Mammary microvascular endothelial cell (primary cell): ENCODE results near the gene ZNF668. TPM values are rescaled to one million over a fixed set of nuclear protein-coding genes. Genes with fewer than 3 reads are reported as not detected.

Experiments
- total RNA-seq: library from RNA; depleted of rRNA; stranded (reverse); fragments of >200 nt; gene quantifications from 2 replicates; pipeline ENCODE4 v1.2.3, GENCODE V29; 2015

The ZNF668 gene
- total RNA-seq: 12.3 and 13.6 TPM in 2 replicates

DNA sequence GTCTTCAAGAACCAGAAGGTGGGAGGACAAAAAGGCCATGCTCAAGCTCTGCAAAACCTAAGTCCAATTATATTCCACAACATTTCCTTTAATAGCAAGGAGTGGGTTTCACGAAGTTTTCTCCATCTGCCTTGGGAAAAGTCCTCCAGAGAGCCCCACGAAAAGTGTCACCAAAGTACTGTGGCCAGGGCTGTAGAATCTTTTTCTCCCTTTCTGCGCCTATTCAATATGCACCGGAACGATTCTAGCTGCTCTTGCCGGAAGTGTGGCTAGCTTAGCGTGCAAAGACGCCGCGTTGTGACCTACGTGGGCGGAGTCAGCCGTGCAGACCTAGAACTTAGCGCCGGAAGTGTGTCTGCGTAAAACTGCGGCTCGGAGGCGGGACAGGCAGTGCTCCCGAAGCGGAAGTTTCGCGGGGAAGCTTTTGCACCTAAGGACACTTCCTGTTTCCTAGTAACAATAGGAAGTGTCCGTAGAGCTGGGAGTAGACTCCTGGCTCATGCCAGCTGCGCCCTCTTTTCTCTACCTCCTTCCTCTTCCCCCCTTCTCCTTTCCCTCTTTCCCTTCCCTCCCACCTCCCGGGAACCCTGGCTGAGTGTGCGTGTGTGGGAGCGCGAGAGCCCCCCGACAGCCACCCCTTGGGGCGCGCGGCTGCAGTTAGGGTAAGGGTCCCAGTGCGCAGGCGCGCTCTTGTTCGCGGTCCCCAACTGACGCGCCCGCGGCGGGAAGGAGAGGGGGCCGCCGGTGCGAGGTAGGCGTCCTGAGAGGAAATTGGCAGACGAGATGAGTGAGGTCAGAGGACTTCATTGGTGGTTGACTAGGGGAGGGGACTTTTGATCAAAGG is at the start of gene ZNF668, which contains the start of gene ZNF646:
Gene ZNF668 (minus strand): TSS at position 271 of the 844 bp plus-strand sequence. CDS start 9,781 bp downstream, outside the sequence.
Gene ZNF646 (plus strand): TSS at position 453 of the 844 bp plus-strand sequence. CDS start 1,903 bp downstream, outside the sequence.

DNA sequence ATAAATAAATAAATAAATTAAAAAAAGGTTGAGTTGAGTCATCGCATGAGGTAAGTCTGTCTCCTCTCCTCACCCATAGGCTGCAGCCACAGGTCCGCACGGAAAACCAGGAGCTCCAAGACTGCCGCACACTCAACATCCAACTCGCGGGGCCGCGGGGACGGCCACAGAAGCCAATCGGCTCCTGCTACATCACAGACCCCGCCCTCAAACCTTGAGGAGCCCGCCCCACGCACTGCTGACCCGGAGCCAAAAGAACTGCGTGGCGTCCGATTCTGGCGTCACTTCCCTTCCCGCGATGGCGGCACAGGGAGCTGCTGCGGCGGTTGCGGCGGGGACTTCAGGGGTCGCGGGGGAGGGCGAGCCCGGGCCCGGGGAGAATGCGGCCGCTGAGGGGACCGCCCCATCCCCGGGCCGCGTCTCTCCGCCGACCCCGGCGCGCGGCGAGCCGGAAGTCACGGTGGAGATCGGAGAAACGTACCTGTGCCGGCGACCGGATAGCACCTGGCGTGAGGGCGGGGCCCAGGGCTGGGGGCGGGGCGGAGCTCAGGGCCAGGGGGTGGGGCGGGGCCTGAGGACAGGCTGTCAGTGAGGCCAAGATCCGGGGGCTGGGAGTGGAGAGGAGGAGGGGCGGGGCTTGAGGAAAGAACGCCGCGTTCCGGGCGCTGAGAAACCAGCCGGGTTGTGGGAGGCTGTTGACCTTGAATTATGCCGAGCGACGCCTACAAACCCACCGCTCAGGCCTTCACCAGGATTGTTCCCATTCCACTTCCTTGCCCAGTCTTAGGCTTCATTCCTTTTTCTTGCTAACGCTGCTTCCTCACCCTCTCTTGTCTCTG is 43.6 kb upstream of the ZNF668 start, which contains the start of gene KAT8:
Gene KAT8 (plus strand): TSS at position 281 of the 839 bp plus-strand sequence. CDS start 18 bp downstream, at position 299.

DNA sequence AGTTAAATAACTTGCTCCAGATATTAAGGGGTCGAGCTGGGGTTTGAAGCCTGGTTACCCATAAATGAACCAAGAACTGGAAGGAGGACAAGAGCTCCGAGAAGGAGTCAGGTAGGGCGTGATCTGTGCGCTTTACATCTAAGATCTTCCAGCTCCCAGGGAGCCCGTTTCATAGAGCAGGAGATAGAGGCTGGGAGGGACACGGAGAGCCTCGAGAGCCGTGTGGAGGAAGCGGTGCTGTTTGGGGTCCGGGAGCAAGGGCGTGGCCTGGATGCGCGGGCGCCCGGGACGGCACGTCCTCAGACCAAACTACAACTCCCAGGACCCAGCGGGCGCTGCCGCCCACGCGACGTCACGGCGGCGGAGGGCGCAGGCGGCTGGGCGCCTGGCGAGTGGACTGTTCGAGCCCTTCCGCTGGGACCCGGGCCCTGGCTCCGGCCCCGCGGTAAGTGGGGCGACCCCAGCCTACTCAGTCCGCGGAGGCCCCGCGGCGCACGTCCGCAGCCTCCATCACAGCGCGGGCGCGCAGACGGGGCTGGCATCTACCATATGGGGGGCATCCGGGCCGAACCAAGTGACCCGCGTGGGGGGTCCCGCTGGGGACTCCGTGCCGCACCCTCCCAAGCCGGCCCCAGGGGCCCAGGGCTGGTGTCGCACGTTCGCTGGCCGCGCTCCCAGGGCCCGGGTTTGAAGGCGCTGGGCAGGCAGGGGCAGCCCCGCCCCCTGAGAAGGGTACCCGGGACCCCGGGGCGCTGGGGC is 34.2 kb upstream of the ZNF668 start, which contains the start of gene BCKDK:
Gene BCKDK (plus strand): TSS at position 352 of the 759 bp plus-strand sequence. CDS start 838 bp downstream, outside the sequence.

DNA sequence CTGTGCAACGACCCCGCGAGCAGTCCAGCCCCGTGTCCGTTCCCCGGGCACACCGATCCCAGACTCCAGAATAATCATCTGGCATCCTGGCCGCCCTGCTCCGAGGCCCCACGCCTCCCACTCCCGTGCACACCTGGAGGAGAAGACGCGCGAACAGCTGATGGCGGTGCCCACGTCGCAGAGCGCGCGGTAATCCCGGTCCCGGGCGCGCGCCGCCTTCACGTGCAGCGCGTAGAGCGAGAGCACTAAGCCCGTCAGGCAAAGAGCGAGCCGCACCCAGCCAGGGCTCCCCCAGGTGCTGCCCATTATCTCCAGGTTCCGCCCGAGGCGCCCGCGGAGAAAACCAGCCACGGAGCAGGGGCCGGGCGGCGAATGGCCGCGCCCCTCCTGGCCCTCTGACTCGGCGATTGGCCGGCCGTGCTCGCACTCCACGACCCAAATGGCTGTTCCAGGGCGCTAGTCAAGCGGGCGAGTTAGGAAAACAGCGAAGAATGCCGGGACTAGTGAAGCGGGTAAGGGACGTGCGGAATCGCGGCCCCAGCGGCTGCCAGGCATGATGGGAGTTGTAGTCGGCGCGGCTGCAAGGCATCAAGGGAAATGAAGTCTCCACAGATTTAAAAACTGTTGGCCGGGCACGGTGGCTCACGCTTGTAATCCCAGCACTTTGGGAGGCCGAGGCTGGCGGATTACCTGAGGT is 20.5 kb upstream of the ZNF668 start, which contains the start of gene VKORC1:
Gene VKORC1 (minus strand): TSS at position 374 of the 697 bp plus-strand sequence. CDS start 68 bp downstream, at position 306.

DNA sequence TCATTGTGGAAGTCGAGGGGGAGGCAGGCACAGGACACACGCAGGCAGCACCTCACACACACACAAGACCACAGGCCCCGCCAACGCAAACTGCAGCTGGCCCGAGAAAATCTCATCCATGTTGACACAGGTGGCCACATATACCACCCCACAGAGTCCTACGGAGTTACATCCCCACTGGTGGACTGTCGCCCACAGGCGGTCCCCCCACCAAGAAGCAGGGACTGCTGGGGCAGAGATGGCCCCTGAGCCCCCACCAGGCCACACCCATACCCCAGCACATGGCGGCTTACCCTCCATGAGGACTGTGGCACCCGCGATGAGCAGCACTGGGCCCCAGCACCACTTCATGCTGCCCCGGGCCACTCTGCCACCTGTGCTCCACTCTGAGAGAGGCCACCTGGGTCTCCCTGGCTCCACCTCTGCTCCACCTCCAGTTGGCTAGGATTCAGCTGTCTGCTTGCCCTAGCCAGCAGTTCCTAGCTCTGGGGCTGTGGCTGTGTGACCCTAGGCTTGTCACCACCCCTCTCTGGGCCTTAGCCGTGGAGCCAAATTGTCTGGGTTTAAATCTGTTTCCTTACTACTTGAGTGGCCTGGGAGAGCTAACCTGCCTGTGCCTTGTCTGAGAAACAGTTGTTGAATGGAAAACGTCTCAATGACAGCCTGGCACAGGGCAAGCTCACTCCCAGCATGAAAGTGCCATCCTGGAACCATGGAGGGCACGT is 14.6 kb upstream of the ZNF668 start, which contains the start of gene PRSS53:
Gene PRSS53 (minus strand): TSS at position 485 of the 725 bp plus-strand sequence. CDS start 134 bp downstream, at position 351.

DNA sequence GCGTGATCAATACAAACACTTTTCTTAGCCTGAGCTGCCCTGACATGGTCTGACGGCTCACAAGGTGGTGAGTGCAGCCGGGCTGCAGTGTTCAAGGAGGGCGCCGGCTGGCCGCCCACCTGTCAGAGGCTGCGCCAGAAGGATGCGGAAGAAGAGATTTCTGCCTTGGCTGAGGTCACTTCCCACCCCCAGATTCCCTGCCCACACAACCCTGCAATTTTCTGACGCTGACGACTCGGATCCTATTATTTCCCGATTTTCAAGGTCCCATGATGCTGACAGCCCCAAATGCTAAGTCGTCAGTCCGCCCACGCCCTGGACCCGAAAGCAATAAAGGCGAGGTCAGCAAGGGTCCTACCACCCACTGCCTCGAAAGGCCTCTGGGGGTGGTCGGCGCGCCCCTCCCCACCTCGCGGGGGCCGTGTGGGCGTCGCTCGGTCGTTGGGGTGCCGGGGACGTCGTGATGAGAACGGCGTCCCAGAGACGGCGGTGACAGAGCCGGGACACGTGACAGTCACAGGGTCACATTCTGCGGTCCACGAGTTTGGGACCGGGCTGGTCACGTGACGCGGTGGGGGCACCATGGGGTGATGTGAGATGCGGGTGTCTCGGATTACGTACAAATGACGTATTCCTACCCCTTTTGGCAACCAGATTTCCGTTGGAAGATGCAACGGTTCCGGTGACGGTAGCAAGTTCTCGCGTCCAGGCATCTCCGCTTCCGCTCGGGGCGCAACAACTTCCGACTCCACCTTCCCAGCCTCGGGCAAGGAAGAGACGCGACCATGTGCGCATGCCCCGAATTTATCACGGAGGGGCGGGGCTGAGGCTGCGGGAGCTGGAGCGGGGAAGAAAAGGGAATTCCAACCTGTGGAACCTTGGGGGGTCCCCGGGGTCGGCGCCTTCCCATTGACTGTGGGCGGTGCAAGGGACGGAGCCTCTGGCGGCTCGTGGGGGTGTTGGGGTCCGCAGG is 41.0 kb downstream of the ZNF668 start, which contains the start of gene STX4:
Gene STX4 (plus strand): TSS at position 823 of the 973 bp plus-strand sequence. CDS start 248 bp downstream, outside the sequence.

Other genes starting within 250 kb of the ZNF668 start
- 37.0 and 39.4 TPM in 2 replicates for gene BCL7C, start 180.2 kb downstream of the ZNF668 start, total RNA-seq
- gene CTF1, start 177.6 kb downstream of the ZNF668 start, total RNA-seq: 0.33 TPM in 1 of 2 replicates, not detected in the other
- 15.2 and 15.4 TPM in 2 replicates for gene FBXL19, start 150.7 kb downstream of the ZNF668 start, total RNA-seq
- 17.9 and 27.5 TPM in 2 replicates for gene ORAI3, start 125.2 kb downstream of the ZNF668 start, total RNA-seq
- gene SETD1A, start 116.5 kb downstream of the ZNF668 start, total RNA-seq: 4.1 and 4.2 TPM in 2 replicates
- gene HSD3B7, start 89.0 kb downstream of the ZNF668 start, total RNA-seq: 16.7 and 17.7 TPM in 2 replicates
- gene STX1B, start 63.6 kb downstream of the ZNF668 start, total RNA-seq: 0.05 and 0.93 TPM in 2 replicates
- gene STX4, start 40.7 kb downstream of the ZNF668 start, total RNA-seq: 30.7 and 32.6 TPM in 2 replicates
- 9.9 and 10.0 TPM in 2 replicates for gene ZNF646, start 182 bp upstream of the ZNF668 start, total RNA-seq
- gene PRSS53, start 14.7 kb upstream of the ZNF668 start, total RNA-seq: 1.2 and 1.5 TPM in 2 replicates
- 144 and 177 TPM in 2 replicates for gene VKORC1, start 20.6 kb upstream of the ZNF668 start, total RNA-seq
- 71.9 and 81.6 TPM in 2 replicates for gene BCKDK, start 34.1 kb upstream of the ZNF668 start, total RNA-seq
- gene KAT8, start 43.4 kb upstream of the ZNF668 start, total RNA-seq: 30.0 and 31.8 TPM in 2 replicates
- gene PRSS8, start 61.5 kb upstream of the ZNF668 start, total RNA-seq: not detected in 2 replicates
- 0.25 TPM in 1 of 2 replicates, not detected in the other for gene PRSS36, start 75.8 kb upstream of the ZNF668 start, total RNA-seq
- 63.4 and 69.3 TPM in 2 replicates for gene FUS, start 105.9 kb upstream of the ZNF668 start, total RNA-seq
- 38.3 and 39.4 TPM in 2 replicates for gene PYCARD, start 128.5 kb upstream of the ZNF668 start, total RNA-seq
- gene TRIM72, start 139.9 kb upstream of the ZNF668 start, total RNA-seq: not detected in 2 replicates
- gene PYDC1, start 142.9 kb upstream of the ZNF668 start, total RNA-seq: not detected in 2 replicates
- gene ITGAM, start 185.7 kb upstream of the ZNF668 start, total RNA-seq: not detected in 2 replicates